Kidney epithelial cell (primary cell): ENCODE results near the gene ST6GAL1. TPM values are rescaled to one million over a fixed set of nuclear protein-coding genes. Genes with fewer than 3 reads are reported as not detected.

Experiments used
- DNase-seq: peaks from one replicate; pipeline ENCODE4 v3.0.0-alpha.2; 2010; ENCODE audit warnings: low read depth
- H3K27me3 ChIP-seq: 2 replicates; pipeline ENCODE4 v1.6.0; 2011; ENCODE audit warnings: low read length; ENCODE audit not compliant: control insufficient read depth, insufficient read depth
- H3K36me3 ChIP-seq: 2 replicates; pipeline ENCODE4 v1.5.1; 2011; ENCODE audit warnings: low read length; ENCODE audit not compliant: control insufficient read depth, insufficient read depth
- H3K4me3 ChIP-seq: 2 replicates; pipeline ENCODE4 v1.5.1; 2011; ENCODE audit warnings: low read depth, mild to moderate bottlenecking, control low read depth, low read length
- CTCF ChIP-seq: IDR thresholded peaks from 2 replicates; pipeline ENCODE4 v1.5.1; 2011; ENCODE audit warnings: mild to moderate bottlenecking, moderate library complexity, low read length, control low read depth, inconsistent platforms; ENCODE audit not compliant: insufficient read depth, poor library complexity, severe bottlenecking
- total RNA-seq: library from RNA; depleted of rRNA; stranded (reverse); fragments of >200 nt; gene quantifications from 2 replicates; pipeline ENCODE4 v1.2.3, GENCODE V29; 2015

Gene ST6GAL1
- total RNA-seq, 1 donor from 2014 or later, result 44.7 TPM

- TF ChIP-seq CTCF, result no peak
- Histone ChIP-seq H3K27me3 (no peaks in the 10 kb centered on the region), H3K4me3 (no peak overlapping the region), H3K36me3 (no peaks in the 10 kb centered on the region)
- no peak for DNase-seq
Measured at GRCh38 chr3:187027531-187028278, 97.4 kb downstream of the ST6GAL1 start.

GRCh38 chr3:187031934-187032333, 101.6 kb downstream of the ST6GAL1 start:
- Histone ChIP-seq H3K27me3 (no peaks in the 10 kb centered on the region), H3K4me3 (no peak overlapping the region), H3K36me3 (no peaks in the 10 kb centered on the region)
- DNase-seq, result no peak
- TF ChIP-seq CTCF, result no peak

DNA sequence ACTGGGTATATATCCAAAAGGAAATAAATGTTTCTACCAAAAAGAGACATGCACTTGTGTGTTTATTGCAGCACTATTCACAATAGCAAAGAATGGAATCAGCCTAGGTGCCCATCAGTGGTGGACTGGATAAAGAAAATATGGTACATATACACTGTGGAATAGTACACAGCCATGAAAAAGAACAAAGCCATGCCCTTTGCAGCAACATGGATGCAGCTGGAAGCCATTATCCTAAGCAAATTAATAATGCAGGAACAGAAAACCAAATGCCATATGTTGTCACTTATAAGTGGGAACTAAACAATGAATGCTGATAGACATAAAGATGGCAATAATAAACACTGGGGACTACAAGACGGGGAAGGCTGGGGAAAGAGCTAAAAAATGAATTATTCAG, 106.1 kb downstream of the ST6GAL1 start:
- H3K27me3 ChIP-seq, result no peaks in the 10 kb centered on the region
- peaks cover 1% of the 10 kb centered on the region for H3K36me3 ChIP-seq
- no peak for DNase-seq
- H3K4me3 ChIP-seq, result no peak overlapping the region
- no peak for TF ChIP-seq CTCF

DNA sequence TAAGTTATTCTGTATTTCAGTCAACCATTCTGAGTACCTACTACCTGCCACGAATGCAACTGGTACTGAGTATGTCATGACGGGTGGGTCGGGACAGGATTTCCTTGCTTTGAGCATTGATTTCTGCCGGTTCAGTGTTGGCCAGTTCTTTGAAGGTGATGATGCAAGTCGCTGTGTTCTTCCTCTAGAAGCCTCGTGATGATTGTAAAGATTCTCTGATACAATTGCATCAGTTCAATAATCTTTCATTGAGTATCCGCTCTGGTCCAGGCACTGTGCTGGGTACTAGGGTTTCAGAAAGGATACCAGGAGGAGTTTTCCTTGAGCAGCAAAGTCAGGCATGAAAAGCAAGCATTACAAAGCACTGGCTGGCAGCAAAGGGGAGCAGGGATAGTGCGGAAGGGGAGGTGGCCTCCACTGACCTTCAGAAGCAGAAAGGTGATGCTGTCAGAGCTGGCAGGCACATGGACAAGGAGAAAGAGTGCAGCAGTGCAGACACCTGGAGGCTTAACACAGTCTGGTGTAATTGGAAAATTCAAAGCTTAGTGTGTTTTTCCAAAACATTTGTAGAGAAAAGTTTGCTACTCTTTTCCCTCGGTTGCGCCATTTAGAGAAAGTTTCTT, 108.9 kb downstream of the ST6GAL1 start:
- no peak for DNase-seq
- Histone ChIP-seq H3K4me3 (no peak overlapping the region), H3K27me3 (no peaks in the 10 kb centered on the region), H3K36me3 (peaks cover 1% of the 10 kb centered on the region)
- no peak for TF ChIP-seq CTCF

GRCh38 chr3:187039723-187040414, 109.5 kb downstream of the ST6GAL1 start:
- no peak for TF ChIP-seq CTCF
- H3K4me3 ChIP-seq, result no peak overlapping the region

More at GRCh38 chr3:187039723-187040414, 109.5 kb downstream of the ST6GAL1 start:
- peaks cover 1% of the 10 kb centered on the region for H3K36me3 ChIP-seq
- no peak for DNase-seq
- H3K27me3 ChIP-seq, result no peaks in the 10 kb centered on the region
